ENCODE data around the gene C7orf25. TPM values are rescaled to one million over a fixed set of nuclear protein-coding genes. Genes with fewer than 3 reads are reported as not detected.

Gene C7orf25
- total RNA-seq, 1 donor from 2014 or later, result 3.2 TPM

DNA sequence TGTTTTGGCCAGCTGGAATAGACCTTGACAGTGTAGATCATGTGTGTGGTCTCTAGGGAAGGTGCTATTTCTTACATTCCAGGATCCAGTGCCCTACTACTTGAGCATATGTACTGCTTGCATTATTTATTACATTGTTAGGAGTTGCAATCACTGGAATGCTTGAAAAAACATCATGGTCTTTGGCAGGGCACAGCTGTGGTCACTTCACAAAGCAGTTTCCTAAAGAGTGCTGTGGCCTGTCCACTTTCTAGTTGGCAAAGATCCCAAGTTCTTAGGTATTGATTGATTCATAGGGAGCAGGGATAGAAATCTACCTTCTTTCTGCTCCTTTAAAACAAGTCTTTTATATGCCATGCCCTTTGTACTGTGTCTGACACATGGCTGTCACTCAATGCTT, 4.6 kb downstream of the C7orf25 start:
- DNase-seq (ENCODE audit: low spot score, unreplicated experiment), result no peak
- TF ChIP-seq, protein P1, sequence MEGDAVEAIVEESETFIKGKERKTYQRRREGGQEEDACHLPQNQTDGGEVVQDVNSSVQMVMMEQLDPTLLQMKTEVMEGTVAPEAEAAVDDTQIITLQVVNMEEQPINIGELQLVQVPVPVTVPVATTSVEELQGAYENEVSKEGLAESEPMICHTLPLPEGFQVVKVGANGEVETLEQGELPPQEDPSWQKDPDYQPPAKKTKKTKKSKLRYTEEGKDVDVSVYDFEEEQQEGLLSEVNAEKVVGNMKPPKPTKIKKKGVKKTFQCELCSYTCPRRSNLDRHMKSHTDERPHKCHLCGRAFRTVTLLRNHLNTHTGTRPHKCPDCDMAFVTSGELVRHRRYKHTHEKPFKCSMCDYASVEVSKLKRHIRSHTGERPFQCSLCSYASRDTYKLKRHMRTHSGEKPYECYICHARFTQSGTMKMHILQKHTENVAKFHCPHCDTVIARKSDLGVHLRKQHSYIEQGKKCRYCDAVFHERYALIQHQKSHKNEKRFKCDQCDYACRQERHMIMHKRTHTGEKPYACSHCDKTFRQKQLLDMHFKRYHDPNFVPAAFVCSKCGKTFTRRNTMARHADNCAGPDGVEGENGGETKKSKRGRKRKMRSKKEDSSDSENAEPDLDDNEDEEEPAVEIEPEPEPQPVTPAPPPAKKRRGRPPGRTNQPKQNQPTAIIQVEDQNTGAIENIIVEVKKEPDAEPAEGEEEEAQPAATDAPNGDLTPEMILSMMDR (IDR thresholded peaks at IDR 0.05; ENCODE audit: unreplicated experiment), result no peak
- Mint-ChIP-seq H3K27me3 (no peaks in the 10 kb centered on the region), H3K4me1 (ENCODE audit: low read depth) (peaks cover 36% of the 10 kb centered on the region), H3K36me3 (ENCODE audit: insufficient read depth) (peaks cover 3% of the 10 kb centered on the region), H3K27ac (no peak overlapping the region), H3K4me3 (ENCODE audit: low read depth) (no peak overlapping the region), H3K9me3 (ENCODE audit: low read depth) (no peaks in the 10 kb centered on the region)

DNA sequence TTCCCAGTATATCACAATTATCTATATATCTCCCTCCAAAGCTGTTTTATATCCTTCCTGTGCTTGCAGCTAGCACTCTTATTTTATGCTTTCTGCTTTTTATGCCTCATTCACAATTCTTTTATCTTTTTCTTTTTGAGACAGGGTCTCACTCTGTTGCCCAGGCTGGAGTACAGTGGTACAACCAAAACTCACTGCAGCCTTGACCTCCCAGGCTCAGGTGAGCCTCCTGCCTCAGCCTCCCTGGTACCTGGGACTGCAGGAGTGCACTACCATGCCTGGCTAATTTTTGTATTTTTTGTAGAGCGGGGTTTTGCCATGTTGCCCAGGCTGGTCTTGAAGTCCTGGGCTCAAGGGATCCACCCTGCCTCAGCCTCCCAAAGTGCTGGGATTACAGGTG, 5.7 kb downstream of the C7orf25 start:
- H3K36me3 Mint-ChIP-seq (ENCODE audit: insufficient read depth), result peaks cover 3% of the 10 kb centered on the region
- peaks cover 31% of the 10 kb centered on the region for H3K4me1 Mint-ChIP-seq (ENCODE audit: low read depth)
- no peak overlapping the region for H3K27ac Mint-ChIP-seq
- DNase-seq (ENCODE audit: low spot score, unreplicated experiment), result no peak
- H3K9me3 Mint-ChIP-seq (ENCODE audit: low read depth), result no peaks in the 10 kb centered on the region
- TF ChIP-seq, protein P1 (IDR thresholded peaks at IDR 0.05; ENCODE audit: unreplicated experiment), result no peak
- no peak overlapping the region for H3K4me3 Mint-ChIP-seq (ENCODE audit: low read depth)
- no peaks in the 10 kb centered on the region for H3K27me3 Mint-ChIP-seq

DNA sequence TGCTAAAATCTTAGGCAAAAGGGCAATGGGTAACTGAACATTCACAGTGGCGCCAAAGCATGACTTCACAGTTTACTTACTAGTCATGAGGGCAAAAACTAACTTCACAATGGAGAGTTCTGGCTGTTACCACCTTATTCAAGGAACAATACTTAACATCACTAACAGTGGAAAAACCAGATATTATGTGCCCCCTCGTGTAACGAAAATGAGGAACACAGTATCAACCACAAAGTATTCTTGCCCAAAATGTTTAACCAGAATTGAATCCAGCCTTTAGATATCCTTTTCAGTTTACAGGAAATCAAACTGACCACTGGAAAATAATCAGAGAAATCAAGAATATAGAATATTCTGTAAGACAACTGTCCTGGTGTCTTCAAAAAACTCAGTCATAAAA, 9.5 kb downstream of the C7orf25 start:
- Mint-ChIP-seq H3K27ac (no peak overlapping the region), H3K4me3 (ENCODE audit: low read depth) (no peak overlapping the region), H3K27me3 (no peaks in the 10 kb centered on the region), H3K9me3 (ENCODE audit: low read depth) (peaks cover 10% of the 10 kb centered on the region), H3K36me3 (ENCODE audit: insufficient read depth) (peaks cover 2% of the 10 kb centered on the region), H3K4me1 (ENCODE audit: low read depth) (no peaks in the 10 kb centered on the region)
- no peak for DNase-seq (ENCODE audit: low spot score, unreplicated experiment)
- TF ChIP-seq, protein P1 (IDR thresholded peaks at IDR 0.05; ENCODE audit: unreplicated experiment), result no peak

DNA sequence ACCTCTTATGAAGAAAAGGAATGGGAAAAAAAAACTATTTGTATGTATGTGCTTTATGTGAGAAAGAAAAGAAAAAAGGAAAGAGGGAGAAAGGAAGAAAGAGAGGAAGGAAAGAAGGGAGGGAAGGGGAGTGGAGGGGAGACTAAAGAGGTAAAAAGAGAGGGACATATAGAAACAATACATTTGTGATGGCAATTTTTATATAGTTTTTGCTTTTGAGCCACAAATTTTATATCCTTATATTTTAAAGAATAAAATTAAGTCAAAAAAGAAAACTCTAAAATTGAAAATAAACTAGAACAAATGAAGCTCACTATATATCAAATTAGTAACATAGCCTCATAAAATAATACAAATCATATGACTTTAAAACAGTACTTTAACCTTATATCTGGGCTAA, 11.0 kb downstream of the C7orf25 start:
- DNase-seq (ENCODE audit: low spot score, unreplicated experiment), result no peak
- no peaks in the 10 kb centered on the region for H3K27me3 Mint-ChIP-seq
- H3K36me3 Mint-ChIP-seq (ENCODE audit: insufficient read depth), result peaks cover 5% of the 10 kb centered on the region
- H3K27ac Mint-ChIP-seq, result no peak overlapping the region
- no peak overlapping the region for H3K4me3 Mint-ChIP-seq (ENCODE audit: low read depth)
- TF ChIP-seq, protein P1 (IDR thresholded peaks at IDR 0.05; ENCODE audit: unreplicated experiment), result no peak
- peaks cover 22% of the 10 kb centered on the region for H3K9me3 Mint-ChIP-seq (ENCODE audit: low read depth)
- no peaks in the 10 kb centered on the region for H3K4me1 Mint-ChIP-seq (ENCODE audit: low read depth)

DNA sequence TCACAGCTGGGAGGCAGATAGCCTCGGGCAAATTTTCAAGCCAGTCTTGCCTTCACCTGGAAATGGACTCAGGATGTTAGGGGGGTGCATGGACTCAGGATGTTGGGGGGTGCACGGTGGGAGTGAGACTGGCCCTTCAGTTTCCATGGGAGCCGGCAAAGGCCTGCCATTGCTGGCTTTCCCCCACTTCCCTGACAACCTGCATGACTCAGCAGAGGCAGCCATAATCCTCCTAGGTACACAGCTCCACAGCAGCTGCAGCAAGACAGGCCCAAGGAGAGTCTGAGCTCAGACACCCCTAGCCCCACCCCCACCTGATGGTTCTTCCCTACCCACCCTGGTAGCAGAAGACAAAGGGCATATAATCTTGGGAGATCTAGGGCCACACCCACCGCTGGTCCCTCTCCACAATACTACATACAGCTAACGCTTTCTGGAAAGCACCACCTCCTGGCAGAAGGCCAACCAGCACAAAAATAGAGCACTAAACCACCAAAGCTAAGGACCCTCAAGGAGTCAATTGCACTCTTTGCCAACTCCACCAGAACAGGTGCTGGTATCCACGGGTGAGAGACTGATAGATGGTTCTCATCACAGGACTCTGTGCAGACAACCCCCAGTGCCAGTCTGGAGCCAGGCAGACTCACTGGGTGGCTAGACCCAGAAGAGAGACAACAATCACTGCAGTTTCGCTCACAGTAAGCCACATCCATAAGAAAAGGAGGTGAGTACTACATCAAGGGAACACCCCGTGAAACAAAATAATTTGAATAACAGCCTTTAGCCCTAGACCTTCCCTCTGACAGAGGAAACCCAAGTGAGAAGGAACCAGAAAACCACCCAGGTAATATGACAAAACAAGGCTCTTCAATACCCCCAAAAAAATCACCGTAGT, 18.3 kb downstream of the C7orf25 start:
- Mint-ChIP-seq H3K27me3 (no peaks in the 10 kb centered on the region), H3K36me3 (ENCODE audit: insufficient read depth) (peaks cover 5% of the 10 kb centered on the region), H3K9me3 (ENCODE audit: low read depth) (peaks cover 37% of the 10 kb centered on the region), H3K4me3 (ENCODE audit: low read depth) (no peak overlapping the region), H3K4me1 (ENCODE audit: low read depth) (peaks cover 9% of the 10 kb centered on the region), H3K27ac (no peak overlapping the region)
- TF ChIP-seq, protein P1 (IDR thresholded peaks at IDR 0.05; ENCODE audit: unreplicated experiment), result no peak
- no peak for DNase-seq (ENCODE audit: low spot score, unreplicated experiment)

Data from progenitor cell of endocrine pancreas (in vitro differentiated cells).